GM21619 (cell line): ENCODE measurements around the gene TBX5.

Source experiments
- ATAC-seq: cut with Tn5 transposase; IDR thresholded peaks from one replicate; pipeline ENCODE4 v1.9.1; 2021; ENCODE audit not compliant: unreplicated experiment

Gene TBX5

GRCh38 chr12:114405519-114406271 is at the start of gene TBX5:
TBX5 (minus strand) TSS chr12:114406144; CDS start chr12:114403898, 2,246 bp downstream.
- ATAC-seq: no peak

GRCh38 chr12:114451657-114452056 is 45.7 kb upstream of the TBX5 start:
- ATAC-seq: no peak

GRCh38 chr12:114450515-114451300 is 44.8 kb upstream of the TBX5 start:
- no peak for ATAC-seq

- ATAC-seq: no peak
Measured at GRCh38 chr12:114450019-114450418, 44.1 kb upstream of the TBX5 start.

GRCh38 chr12:114448618-114448933 is 42.6 kb upstream of the TBX5 start:
- ATAC-seq: no peak

GRCh38 chr12:114447799-114448617 is 42.1 kb upstream of the TBX5 start:
- no peak for ATAC-seq

- no peak for ATAC-seq
Measured at GRCh38 chr12:114447274-114447716, 41.4 kb upstream of the TBX5 start.

- ATAC-seq: no peak
Measured at GRCh38 chr12:114445401-114446323, 39.7 kb upstream of the TBX5 start.

GRCh38 chr12:114444422-114445279 is 38.7 kb upstream of the TBX5 start:
- ATAC-seq: no peak

- ATAC-seq: no peak
Measured at GRCh38 chr12:114443607-114444421, 37.9 kb upstream of the TBX5 start.

- no peak for ATAC-seq
Measured at GRCh38 chr12:114442578-114442977, 36.6 kb upstream of the TBX5 start.

GRCh38 chr12:114441545-114441944 is 35.6 kb upstream of the TBX5 start:
- no peak for ATAC-seq

- ATAC-seq: no peak
Measured at GRCh38 chr12:114441039-114441383, 35.1 kb upstream of the TBX5 start.

- ATAC-seq: no peak
Measured at GRCh38 chr12:114440270-114441038, 34.5 kb upstream of the TBX5 start.

- ATAC-seq: no peak
Measured at GRCh38 chr12:114439817-114440216, 33.9 kb upstream of the TBX5 start.

GRCh38 chr12:114439261-114439683 is 33.3 kb upstream of the TBX5 start:
- no peak for ATAC-seq

GRCh38 chr12:114438635-114439256 is 32.8 kb upstream of the TBX5 start:
- no peak for ATAC-seq

GRCh38 chr12:114434341-114434740 is 28.4 kb upstream of the TBX5 start:
- ATAC-seq: no peak
